GM10266 (cell line): ENCODE measurements around the gene SGMS1.
"Not testable (repeated sequence)": the region's sequence is repeated elsewhere in the genome, so short reads cannot be mapped to it uniquely, and the experiment has no call there.

Source experiments
- DNase-seq: peaks from one replicate; pipeline ENCODE4 v3.0.0; 2012; ENCODE audit errors: extremely low spot score
- TF ChIP-seq, protein P1 (sequence below): IDR thresholded peaks from 2 replicates; pipeline ENCODE4 v1.5.1; 2012; ENCODE audit warnings: mild to moderate bottlenecking, low read depth; ENCODE audit not compliant: control insufficient read depth, insufficient read depth; ENCODE audit errors: missing control alignments

SGMS1 gene

DNA sequence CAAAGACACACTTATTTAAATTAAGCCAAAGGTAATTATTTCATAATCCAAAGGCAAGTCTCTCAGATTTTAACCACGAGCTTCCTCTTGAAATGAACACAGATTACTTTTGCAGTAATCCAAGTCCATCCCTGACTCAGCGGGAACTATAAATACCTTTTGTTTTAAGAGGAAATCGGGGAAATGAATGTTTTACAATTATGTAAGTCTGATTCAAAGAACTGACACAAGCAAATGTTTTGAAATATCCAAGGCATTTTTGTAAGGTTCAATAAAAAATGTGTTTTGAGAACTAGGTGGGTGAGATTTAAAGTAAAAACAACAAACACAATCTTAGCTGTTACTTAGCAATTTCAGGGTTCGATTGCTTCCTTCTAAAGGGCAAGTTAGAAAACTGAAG, 192.6 kb downstream of the SGMS1 start:
- TF ChIP-seq, protein P1, sequence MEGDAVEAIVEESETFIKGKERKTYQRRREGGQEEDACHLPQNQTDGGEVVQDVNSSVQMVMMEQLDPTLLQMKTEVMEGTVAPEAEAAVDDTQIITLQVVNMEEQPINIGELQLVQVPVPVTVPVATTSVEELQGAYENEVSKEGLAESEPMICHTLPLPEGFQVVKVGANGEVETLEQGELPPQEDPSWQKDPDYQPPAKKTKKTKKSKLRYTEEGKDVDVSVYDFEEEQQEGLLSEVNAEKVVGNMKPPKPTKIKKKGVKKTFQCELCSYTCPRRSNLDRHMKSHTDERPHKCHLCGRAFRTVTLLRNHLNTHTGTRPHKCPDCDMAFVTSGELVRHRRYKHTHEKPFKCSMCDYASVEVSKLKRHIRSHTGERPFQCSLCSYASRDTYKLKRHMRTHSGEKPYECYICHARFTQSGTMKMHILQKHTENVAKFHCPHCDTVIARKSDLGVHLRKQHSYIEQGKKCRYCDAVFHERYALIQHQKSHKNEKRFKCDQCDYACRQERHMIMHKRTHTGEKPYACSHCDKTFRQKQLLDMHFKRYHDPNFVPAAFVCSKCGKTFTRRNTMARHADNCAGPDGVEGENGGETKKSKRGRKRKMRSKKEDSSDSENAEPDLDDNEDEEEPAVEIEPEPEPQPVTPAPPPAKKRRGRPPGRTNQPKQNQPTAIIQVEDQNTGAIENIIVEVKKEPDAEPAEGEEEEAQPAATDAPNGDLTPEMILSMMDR: no peak
- no peak for DNase-seq

DNA sequence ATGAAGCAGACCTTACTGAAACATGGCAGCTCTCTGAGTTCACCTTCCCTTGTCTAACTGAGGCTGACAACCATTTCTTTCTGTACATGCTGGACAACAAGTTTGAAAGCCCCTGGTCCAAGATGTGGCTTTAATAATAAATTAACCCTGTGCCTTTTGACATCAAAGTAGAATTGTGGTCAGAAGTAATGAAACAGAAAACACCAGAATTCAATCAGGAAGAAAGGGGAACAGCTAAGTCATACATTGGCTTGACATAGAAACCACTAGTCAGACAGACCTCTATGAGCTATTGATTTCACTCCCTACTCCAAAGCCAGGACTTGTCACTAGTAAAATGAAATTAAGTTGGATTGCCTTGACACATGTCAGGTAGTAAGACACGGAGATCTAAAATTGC, 197.3 kb downstream of the SGMS1 start:
- no peak for DNase-seq
- TF ChIP-seq, protein P1: no peak

DNA sequence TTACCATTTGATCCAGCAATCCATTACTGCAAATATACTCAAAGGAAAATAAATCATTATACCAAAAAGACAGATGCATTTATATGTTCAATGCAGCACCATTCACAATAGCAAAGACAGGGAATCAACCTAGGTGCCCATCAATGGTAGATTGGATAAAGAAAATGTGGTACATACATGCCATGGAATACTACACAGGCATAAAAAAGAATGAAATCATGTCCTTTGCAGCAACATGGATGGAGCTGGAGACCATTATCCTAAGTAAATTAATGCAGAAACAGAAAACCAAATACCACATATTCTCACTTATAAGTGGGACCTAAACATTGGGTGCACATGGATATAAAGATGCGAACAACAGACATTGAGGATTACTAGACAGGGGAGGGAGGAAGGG, 198.5 kb downstream of the SGMS1 start:
- DNase-seq: not testable (repeated sequence)

DNA sequence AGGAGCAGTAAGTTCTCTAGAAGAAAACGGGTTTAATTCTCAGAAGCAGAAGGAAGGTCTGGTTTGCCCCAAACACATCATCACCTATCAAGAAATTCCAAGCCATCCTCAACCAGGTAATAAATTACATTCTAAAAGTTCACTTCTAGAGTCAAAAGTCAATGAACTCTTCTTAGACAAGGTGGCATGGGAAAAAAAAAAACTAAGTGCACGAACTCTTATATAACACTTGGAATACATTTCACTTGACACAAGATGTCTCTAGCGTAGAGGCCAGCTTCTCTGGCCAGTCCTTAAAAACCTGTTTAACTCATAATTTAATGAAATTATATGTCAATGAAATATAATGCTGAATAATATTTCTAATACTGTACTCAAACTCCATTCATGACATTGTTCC, 200.3 kb downstream of the SGMS1 start:
- no peak for DNase-seq
- TF ChIP-seq, protein P1: no peak

DNA sequence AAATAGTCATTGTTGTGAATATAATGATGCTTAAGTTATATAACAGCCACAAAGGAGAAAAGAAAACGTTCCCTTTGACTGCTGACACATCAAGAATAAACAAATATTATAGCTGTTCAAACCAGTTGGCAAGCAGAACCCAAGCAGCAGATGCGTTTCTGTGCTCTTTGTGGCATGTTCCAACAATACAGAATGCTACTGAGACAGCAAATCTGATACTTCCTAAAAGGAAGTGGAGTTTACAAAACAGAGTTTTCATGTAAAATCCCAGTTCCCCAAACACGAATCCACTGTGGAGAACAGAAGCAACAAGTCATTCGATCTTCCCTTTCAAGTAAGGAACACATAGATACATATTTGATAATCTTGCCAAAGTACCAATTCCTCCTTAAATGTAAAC, 201.5 kb downstream of the SGMS1 start:
- no peak for DNase-seq
- TF ChIP-seq, protein P1: no peak

DNA sequence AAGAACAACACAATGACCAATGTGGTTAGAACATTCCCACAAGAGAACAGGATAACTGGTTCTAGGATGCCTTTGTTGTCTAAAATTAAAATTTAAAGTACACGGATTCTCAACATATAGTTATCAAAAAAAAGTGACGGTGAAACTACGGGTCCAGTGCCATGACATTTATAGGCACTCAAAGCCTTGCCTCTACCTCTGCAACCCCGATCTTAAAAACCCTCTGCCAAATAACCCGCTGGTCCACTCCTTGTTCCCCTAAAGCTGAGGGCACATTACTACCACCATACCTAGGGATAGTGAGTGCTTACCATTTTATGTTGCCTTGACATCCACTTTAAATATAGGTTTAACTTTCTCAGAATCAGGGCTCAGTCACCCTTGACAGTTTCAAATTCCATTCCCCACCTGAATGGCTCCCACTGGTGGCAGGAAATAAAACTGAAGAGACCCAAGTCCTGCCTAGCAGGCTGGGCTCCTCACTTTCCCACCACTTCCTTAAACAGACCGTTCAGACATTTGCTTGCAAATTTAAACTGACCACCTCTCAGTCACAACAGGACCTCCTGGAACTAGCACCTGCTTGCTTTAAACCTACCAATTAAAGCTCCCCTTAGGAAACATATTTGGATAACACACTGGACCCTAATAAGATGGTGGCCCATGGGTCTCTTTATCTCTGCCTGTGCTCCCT, 202.6 kb downstream of the SGMS1 start:
- TF ChIP-seq, protein P1: peak; percentile 65
- DNase-seq: peak; percentile 61

DNA sequence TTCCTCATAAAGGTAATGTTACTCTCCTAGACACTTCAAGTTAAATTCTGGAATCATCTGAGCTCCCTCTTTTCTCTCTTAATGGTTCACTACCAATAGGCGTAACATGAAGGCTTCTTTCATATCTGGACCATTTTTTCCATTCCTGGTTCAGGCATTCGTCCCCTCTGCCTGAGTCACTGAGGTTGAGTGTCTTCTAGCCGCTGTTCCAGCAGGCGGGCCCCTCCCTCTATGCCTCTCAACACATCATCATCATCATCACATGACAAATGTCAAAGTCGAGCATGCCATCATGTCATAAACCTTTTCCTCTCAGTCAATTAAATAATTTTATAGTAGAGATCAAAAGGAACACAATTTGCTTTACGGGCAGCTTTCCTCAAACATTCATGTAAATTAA, 203.6 kb downstream of the SGMS1 start:
- no peak for DNase-seq
- TF ChIP-seq, protein P1: no peak

DNA sequence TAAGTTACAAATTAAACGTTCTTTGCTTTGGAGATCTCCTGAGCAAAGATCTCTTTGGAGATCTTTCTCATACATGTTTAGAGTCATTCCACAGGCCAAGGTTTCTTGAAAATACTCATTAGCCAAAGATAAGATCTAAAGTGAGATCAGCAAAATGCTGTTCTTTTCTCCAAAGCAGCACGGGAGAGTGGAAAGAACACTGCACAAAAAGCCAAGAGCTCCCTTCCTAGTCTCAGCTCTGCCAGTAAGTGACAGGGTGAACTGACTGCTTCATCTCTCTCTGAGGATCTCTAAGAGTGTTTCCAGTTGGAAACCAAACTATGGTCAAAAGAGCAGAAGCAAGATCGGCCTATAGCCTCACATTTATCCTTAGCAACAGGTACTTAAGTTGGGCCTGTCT, 204.0 kb downstream of the SGMS1 start:
- TF ChIP-seq, protein P1: no peak
- DNase-seq: no peak
